HepG2 (cell line): ENCODE results near the gene NCKAP1. TPM values are rescaled to one million over a fixed set of nuclear protein-coding genes. Genes with fewer than 3 reads are reported as not detected.

Experiments used
- ATF3 ChIP-seq: sonication (generic); formaldehyde crosslinking; IDR thresholded peaks from 2 replicates; pipeline ENCODE4 v1.4.0; 2020; ENCODE audit warnings: missing genetic modification reagents
- ATM ChIP-seq: fragments of 450-650 bp; IDR thresholded peaks from 2 replicates; pipeline ENCODE4 v1.7.1; 2017; ENCODE audit warnings: mild to moderate bottlenecking, borderline replicate concordance
- KAT7 ChIP-seq: IDR thresholded peaks from 2 replicates; pipeline ENCODE4 v1.6.1; 2018; ENCODE audit warnings: borderline replicate concordance, missing compliant biosample characterization
- NFE2L2 ChIP-seq: fragments of 150-350 bp; IDR thresholded peaks from 2 replicates; pipeline ENCODE4 v1.6.1; 2014; ENCODE audit warnings: low read length
- ZHX2 ChIP-seq, 2 experiments: sonication (generic) in 1 of 2; formaldehyde crosslinking in 1 of 2; IDR thresholded peaks; 2 replicates each; pipeline versions ENCODE4 v1.6.1 to v1.9.0; 2014 to 2022; ENCODE audit warnings: antibody characterized with exemption in 1 of 2, borderline replicate concordance in 1 of 2, inconsistent platforms in 1 of 2, low read depth in 1 of 2, missing genetic modification reagents in 1 of 2
- ZNF10 ChIP-seq: sonication (generic); formaldehyde crosslinking; IDR thresholded peaks from 2 replicates; pipeline ENCODE4 v1.4.0; 2020; ENCODE audit warnings: mild to moderate bottlenecking, low read depth, missing genetic modification reagents, borderline replicate concordance
- ZNF225 ChIP-seq: sonication (generic); formaldehyde crosslinking; IDR thresholded peaks from 2 replicates; pipeline ENCODE4 v1.4.0; 2020; ENCODE audit warnings: mild to moderate bottlenecking, missing genetic modification reagents
- polyA plus RNA-seq, 8 experiments: library from polyadenylated mRNA; depleted of rRNA in 3 of 8; stranded (reverse) in 7 of 8; unstranded in 1 of 8; fragments of >200 nt; fragmentation: Illumina TruSeq in 4 of 8; extraction: Trizol in 4 of 8; gene quantifications; 2 replicates each; pipeline versions ENCODE4 v1.2.1 to v1.2.3, GENCODE V29; 2011 to 2016; ENCODE audit warnings: low read depth in 4 of 8, missing spikeins in 1 of 8, mixed read lengths in 1 of 8; ENCODE audit not compliant: insufficient read depth in 1 of 8
- total RNA-seq, 5 experiments: library from RNA; depleted of rRNA; stranded (reverse); fragments of >200 nt; fragmentation: Illumina TruSeq; extraction: Trizol; gene quantifications; 2 replicates each; pipeline ENCODE4 v1.2.3, GENCODE V29; 2016; ENCODE audit warnings: low read depth in 1 of 5
- TF ChIP-seq, protein P1 (sequence below), 2 experiments: fragments of 450-650 bp in 1 of 2; sonication (generic) in 1 of 2; formaldehyde crosslinking in 1 of 2; IDR thresholded peaks; 2 replicates each; pipeline versions ENCODE4 v1.6.1 to v1.8.0; 2016 to 2022; ENCODE audit warnings: antibody characterized with exemption in 1 of 2, mild to moderate bottlenecking in 1 of 2, missing genetic modification reagents in 1 of 2
- TF ChIP-seq, protein P2 (sequence below): sonication (generic); formaldehyde crosslinking; IDR thresholded peaks from 2 replicates; pipeline ENCODE4 v1.8.1; 2023; ENCODE audit warnings: mild to moderate bottlenecking, inconsistent platforms, moderate library complexity, missing genetic modification reagents, borderline replicate concordance

Gene NCKAP1
- total and polyA plus RNA-seq, 2 of the 13 experiments (the other 11 are each of a cell fraction or from before 2014, with no cell fraction given) = 72.1 to 96.3 TPM

- TF ChIP-seq ZHX2 (IDR thresholded peaks at IDR 0.05; ENCODE audit: low read depth) (no peak), ZHX2 (CRISPR knock-in tag; IDR thresholded peaks at IDR 0.05; ENCODE audit: borderline replicate concordance) (0 out of 2 replicates have a peak, but pooled peaks have one; percentile 74), ZNF225 (CRISPR knock-in tag) (no peak), ATM (no peak), KAT7 (peak; percentile 52; the same call in 1 of the 2 replicates), NFE2L2 (no peak), ATF3 (CRISPR knock-in tag) (0 out of 2 replicates have a peak, but pooled peaks have one; percentile 20), ZNF10 (CRISPR knock-in tag) (no peak)
- TF ChIP-seq, protein P1, sequence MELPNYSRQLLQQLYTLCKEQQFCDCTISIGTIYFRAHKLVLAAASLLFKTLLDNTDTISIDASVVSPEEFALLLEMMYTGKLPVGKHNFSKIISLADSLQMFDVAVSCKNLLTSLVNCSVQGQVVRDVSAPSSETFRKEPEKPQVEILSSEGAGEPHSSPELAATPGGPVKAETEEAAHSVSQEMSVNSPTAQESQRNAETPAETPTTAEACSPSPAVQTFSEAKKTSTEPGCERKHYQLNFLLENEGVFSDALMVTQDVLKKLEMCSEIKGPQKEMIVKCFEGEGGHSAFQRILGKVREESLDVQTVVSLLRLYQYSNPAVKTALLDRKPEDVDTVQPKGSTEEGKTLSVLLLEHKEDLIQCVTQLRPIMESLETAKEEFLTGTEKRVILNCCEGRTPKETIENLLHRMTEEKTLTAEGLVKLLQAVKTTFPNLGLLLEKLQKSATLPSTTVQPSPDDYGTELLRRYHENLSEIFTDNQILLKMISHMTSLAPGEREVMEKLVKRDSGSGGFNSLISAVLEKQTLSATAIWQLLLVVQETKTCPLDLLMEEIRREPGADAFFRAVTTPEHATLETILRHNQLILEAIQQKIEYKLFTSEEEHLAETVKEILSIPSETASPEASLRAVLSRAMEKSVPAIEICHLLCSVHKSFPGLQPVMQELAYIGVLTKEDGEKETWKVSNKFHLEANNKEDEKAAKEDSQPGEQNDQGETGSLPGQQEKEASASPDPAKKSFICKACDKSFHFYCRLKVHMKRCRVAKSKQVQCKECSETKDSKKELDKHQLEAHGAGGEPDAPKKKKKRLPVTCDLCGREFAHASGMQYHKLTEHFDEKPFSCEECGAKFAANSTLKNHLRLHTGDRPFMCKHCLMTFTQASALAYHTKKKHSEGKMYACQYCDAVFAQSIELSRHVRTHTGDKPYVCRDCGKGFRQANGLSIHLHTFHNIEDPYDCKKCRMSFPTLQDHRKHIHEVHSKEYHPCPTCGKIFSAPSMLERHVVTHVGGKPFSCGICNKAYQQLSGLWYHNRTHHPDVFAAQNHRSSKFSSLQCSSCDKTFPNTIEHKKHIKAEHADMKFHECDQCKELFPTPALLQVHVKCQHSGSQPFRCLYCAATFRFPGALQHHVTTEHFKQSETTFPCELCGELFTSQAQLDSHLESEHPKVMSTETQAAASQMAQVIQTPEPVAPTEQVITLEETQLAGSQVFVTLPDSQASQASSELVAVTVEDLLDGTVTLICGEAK (IDR thresholded peaks at IDR 0.05) = no peak
- TF ChIP-seq, protein P1 (CRISPR knock-in tag; IDR thresholded peaks at IDR 0.05) = no peak
- TF ChIP-seq, protein P2, sequence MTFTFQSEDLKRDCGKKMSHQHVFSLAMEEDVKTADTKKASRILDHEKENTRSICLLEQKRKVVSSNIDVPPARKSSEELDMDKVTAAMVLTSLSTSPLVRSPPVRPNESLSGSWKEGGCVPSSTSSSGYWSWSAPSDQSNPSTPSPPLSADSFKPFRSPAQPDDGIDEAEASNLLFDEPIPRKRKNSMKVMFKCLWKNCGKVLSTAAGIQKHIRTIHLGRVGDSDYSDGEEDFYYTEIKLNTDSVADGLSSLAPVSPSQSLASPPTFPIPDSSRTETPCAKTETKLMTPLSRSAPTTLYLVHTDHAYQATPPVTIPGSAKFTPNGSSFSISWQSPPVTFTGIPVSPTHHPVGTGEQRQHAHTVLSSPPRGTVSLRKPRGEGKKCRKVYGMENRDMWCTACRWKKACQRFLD (CRISPR knock-in tag) = no peak
Observed at GRCh38 chr2:183038341-183039300, at the start of gene NCKAP1 (continued).
